ENCODE data around the gene BIRC7. TPM values are rescaled to one million over a fixed set of nuclear protein-coding genes. Genes with fewer than 3 reads are reported as not detected.

BIRC7 gene
- polyA plus RNA-seq, 3 donors, result 0.21 TPM; not detected in 2

GRCh38 chr20:63269724-63270123 lies 34.0 kb downstream of the BIRC7 start:
- intact Hi-C loops (cut with micrococcal nuclease), result loop anchor here (5.0 to 10.0 kb wide), 2 partner anchors 47 to 635 kb away; no protein-coding TSS in a partner anchor

GRCh38 chr20:63270606-63271325 lies 35.1 kb downstream of the BIRC7 start:
- no peak overlapping the region for H3K9ac ChIP-seq (ENCODE audit: insufficient read depth, low read length, poor library complexity, severe bottlenecking)
- H3K4me2 ChIP-seq (replicated peaks; ENCODE audit: extremely low read depth, low read length, poor library complexity, severe bottlenecking), result no peak overlapping the region
- Mint-ChIP-seq H3K36me3 (peaks cover 2 to 5% of the 10 kb centered on the region in 2 donors), H3K9me3 (peaks cover 0 to 1% (median 0%) of the 10 kb centered on the region in 7 donors), H3K27ac (no peak overlapping the region), H3K4me1 (peaks cover 22% of the 10 kb centered on the region), H3K27me3 (ENCODE audit: low read depth in 3 of 3) (peaks cover 2 to 21% (median 9%) of the 10 kb centered on the region in 3 donors), H3K4me3 (no peak overlapping the region)
- DNase-seq, result no peak
- peaks cover 2 to 4% of the 10 kb centered on the region in 2 donors for H3K36me3 ChIP-seq (replicated peaks in 1 of 2; ENCODE audit: control insufficient read depth in 1 of 2, insufficient read depth in 2 of 2, low read length in 2 of 2)
- H3K27me3 ChIP-seq (ENCODE audit: control insufficient read depth in 2 of 2, insufficient read depth in 2 of 2, low read length in 2 of 2), result peaks cover 0 to 3% of the 10 kb centered on the region in 2 donors
- intact Hi-C loops (cut with micrococcal nuclease), result loop anchor here (5.0 to 10.0 kb wide), 2 partner anchors 48 to 634 kb away; no protein-coding TSS in a partner anchor
- H4K20me1 ChIP-seq (ENCODE audit: insufficient read depth, low read length), result peaks cover 23% of the 10 kb centered on the region
- H3K27ac ChIP-seq (ENCODE audit: low read depth in 1 of 2, low read length in 2 of 2), result no peak overlapping the region
- 98% methylated on average over 8 of the region's 9 CpGs for WGBS (ENCODE audit: insufficient coverage)
- no peak overlapping the region for H3K4me3 ChIP-seq (replicated peaks in 1 of 3; ENCODE audit: low read depth in 2 of 3, low read length in 3 of 3)
- peaks cover 17 to 19% of the 10 kb centered on the region in 2 donors for H3K4me1 ChIP-seq (ENCODE audit: control insufficient read depth in 1 of 2, insufficient read depth in 2 of 2, low read length in 2 of 2)
- H3K9me3 ChIP-seq (replicated peaks in 1 of 2; ENCODE audit: control insufficient read depth in 1 of 2, insufficient read depth in 1 of 2, low read length in 2 of 2), result no peaks in the 10 kb centered on the region
- H3K79me2 ChIP-seq (ENCODE audit: insufficient read depth, low read length), result peaks cover 31% of the 10 kb centered on the region
- H2AFZ ChIP-seq (ENCODE audit: insufficient read depth, low read depth, low read length, poor library complexity, severe bottlenecking), result no peak overlapping the region
- no peak for TF ChIP-seq CTCF (IDR thresholded peaks at IDR 0.05)

More at GRCh38 chr20:63269724-63270123, 34.0 kb downstream of the BIRC7 start:
- TF ChIP-seq CTCF (IDR thresholded peaks at IDR 0.05), result no peak
- Histone ChIP-seq H3K9me3 (replicated peaks in 1 of 2; ENCODE audit: control insufficient read depth in 1 of 2, insufficient read depth in 1 of 2, low read length in 2 of 2) (no peaks in the 10 kb centered on the region), H4K20me1 (ENCODE audit: insufficient read depth, low read length) (peaks cover 13% of the 10 kb centered on the region), H3K79me2 (ENCODE audit: insufficient read depth, low read length) (peaks cover 21% of the 10 kb centered on the region), H3K9ac (ENCODE audit: insufficient read depth, low read length, poor library complexity, severe bottlenecking) (no peak overlapping the region), H3K27me3 (ENCODE audit: control insufficient read depth in 2 of 2, insufficient read depth in 2 of 2, low read length in 2 of 2) (peaks cover 0 to 3% of the 10 kb centered on the region in 2 donors), H3K4me2 (replicated peaks; ENCODE audit: extremely low read depth, low read length, poor library complexity, severe bottlenecking) (no peak overlapping the region), H3K27ac (ENCODE audit: low read depth in 1 of 2, low read length in 2 of 2) (no peak overlapping the region), H3K36me3 (replicated peaks in 1 of 2; ENCODE audit: control insufficient read depth in 1 of 2, insufficient read depth in 2 of 2, low read length in 2 of 2) (no peaks in the 10 kb centered on the region), H3K4me3 (replicated peaks in 1 of 3; ENCODE audit: low read depth in 2 of 3, low read length in 3 of 3) (no peak overlapping the region), H2AFZ (ENCODE audit: insufficient read depth, low read depth, low read length, poor library complexity, severe bottlenecking) (no peak overlapping the region), H3K4me1 (ENCODE audit: control insufficient read depth in 1 of 2, insufficient read depth in 2 of 2, low read length in 2 of 2) (peaks cover 17 to 19% of the 10 kb centered on the region in 2 donors)
- DNase-seq, result no peak
- H3K36me3 Mint-ChIP-seq, result no peaks in the 10 kb centered on the region
- H3K4me1 Mint-ChIP-seq, result peaks cover 17% of the 10 kb centered on the region
- peaks cover 2 to 25% (median 10%) of the 10 kb centered on the region in 3 donors for H3K27me3 Mint-ChIP-seq (ENCODE audit: low read depth in 3 of 3)
- 88% methylated on average over 7 of the region's 9 CpGs for WGBS (ENCODE audit: insufficient coverage)
- H3K4me3 Mint-ChIP-seq, result no peak overlapping the region
- peaks cover 0 to 1% (median 0%) of the 10 kb centered on the region in 7 donors for H3K9me3 Mint-ChIP-seq
- H3K27ac Mint-ChIP-seq, result peak overlapping the region in 1 of 7 donors; percentile 26

All from CD14-positive monocyte (primary cell).